ENCODE measurements around the gene CBX1. TPM values are rescaled to one million over a fixed set of nuclear protein-coding genes. Genes with fewer than 3 reads are reported as not detected.

The CBX1 gene
- 10 to 100 TPM; 16.9 to 25.4 (median 22.6) TPM for total RNA-seq
- total RNA-seq (2013): 32.3 TPM

- Mint-ChIP-seq H3K27ac (peak within 1 kb of the TSS; percentile 86 to 92), H3K4me1 (peaks cover 31 to 51% of the 10 kb centered on the region in 2 donors), H3K36me3 (no peaks in the 10 kb centered on the region), H3K4me3 (peak within 1 kb of the TSS; percentile 93), H3K27me3 (ENCODE audit: low read depth in 2 of 2) (no peaks in the 10 kb centered on the region), H3K9me3 (no peaks in the 10 kb centered on the region)
- no peaks in the 10 kb centered on the region for H3K27me3 ChIP-seq (ENCODE audit: control insufficient read depth, insufficient read depth, low read length)
- TF ChIP-seq CTCF (IDR thresholded peaks at IDR 0.05): no peak
- H3K4me1 ChIP-seq (ENCODE audit: control insufficient read depth, insufficient read depth, low read length): peaks cover 40% of the 10 kb centered on the region
- under 1% methylated on average over 79 of the region's 79 CpGs for WGBS (ENCODE audit: insufficient coverage)
- DNase-seq (peak; percentile 86 to 96), ATAC-seq (peak; percentile 92 to 98 (median 94))
- peaks cover 7% of the 10 kb centered on the region for H3K9me3 ChIP-seq (ENCODE audit: control insufficient read depth, insufficient read depth, low read length)
- intact Hi-C loops (cut with micrococcal nuclease): loop anchor here (2.0 to 10.0 kb wide), 2 partner anchors 52 to 156 kb away; partner anchors contain the start of genes NFE2L1 and PNPO
- peak within 1 kb of the TSS; percentile 83 for H3K4me3 ChIP-seq (ENCODE audit: low read length)
- H3K36me3 ChIP-seq (ENCODE audit: control insufficient read depth, insufficient read depth, low read length): no peaks in the 10 kb centered on the region
- peak within 1 kb of the TSS; percentile 59 for H3K27ac ChIP-seq (ENCODE audit: low read length)
These were observed at the start of gene CBX1 for GRCh38 chr17:48101012-48101720. Gene CBX1 (minus strand): TSS chr17:48101478. CDS start chr17:48077004, 24,474 bp downstream.

- H3K4me1 ChIP-seq (ENCODE audit: control insufficient read depth, insufficient read depth, low read length): no peaks in the 10 kb centered on the region
- H3K4me3 Mint-ChIP-seq: no peak overlapping the region
- 95% methylated on average over 11 of the region's 11 CpGs for WGBS (ENCODE audit: insufficient coverage)
- no peaks in the 10 kb centered on the region for H3K9me3 Mint-ChIP-seq
- H3K27ac Mint-ChIP-seq: peak overlapping the region in 1 of 2 donors; percentile 49
- no peaks in the 10 kb centered on the region for H3K27me3 ChIP-seq (ENCODE audit: control insufficient read depth, insufficient read depth, low read length)
- H3K4me1 Mint-ChIP-seq: peaks cover 5 to 9% of the 10 kb centered on the region in 2 donors
- H3K27ac ChIP-seq (ENCODE audit: low read length): no peak overlapping the region
- H3K36me3 Mint-ChIP-seq: no peaks in the 10 kb centered on the region
- ATAC-seq: no peak
- DNase-seq: no peak
- no peaks in the 10 kb centered on the region for H3K9me3 ChIP-seq (ENCODE audit: control insufficient read depth, insufficient read depth, low read length)
- intact Hi-C loops (cut with micrococcal nuclease): loop anchor here (5.0 kb wide), 1 partner anchor 467 kb away; the partner anchor contains the start of gene HOXB8
- peaks cover 29% of the 10 kb centered on the region for H3K36me3 ChIP-seq (ENCODE audit: control insufficient read depth, insufficient read depth, low read length)
- no peak overlapping the region for H3K4me3 ChIP-seq (ENCODE audit: low read length)
- no peaks in the 10 kb centered on the region for H3K27me3 Mint-ChIP-seq (ENCODE audit: low read depth in 2 of 2)
- no peak for TF ChIP-seq CTCF (IDR thresholded peaks at IDR 0.05)
These were observed 49.3 kb upstream of the CBX1 start for GRCh38 chr17:48150597-48151001.

GRCh38 chr17:48149787-48150463 lies 48.6 kb upstream of the CBX1 start:
- DNase-seq (no peak), ATAC-seq (no peak)
- H3K27ac ChIP-seq (ENCODE audit: low read length): no peak overlapping the region
- Mint-ChIP-seq H3K36me3 (no peaks in the 10 kb centered on the region), H3K9me3 (no peaks in the 10 kb centered on the region), H3K4me1 (peaks cover 5 to 10% of the 10 kb centered on the region in 2 donors), H3K27ac (no peak overlapping the region), H3K27me3 (ENCODE audit: low read depth in 2 of 2) (no peaks in the 10 kb centered on the region), H3K4me3 (no peak overlapping the region)
- intact Hi-C loops (cut with micrococcal nuclease): loop anchor here (5.0 kb wide), 1 partner anchor 467 kb away; the partner anchor contains the start of gene HOXB8
- H3K27me3 ChIP-seq (ENCODE audit: control insufficient read depth, insufficient read depth, low read length): no peaks in the 10 kb centered on the region
- H3K9me3 ChIP-seq (ENCODE audit: control insufficient read depth, insufficient read depth, low read length): no peaks in the 10 kb centered on the region
- peaks cover 35% of the 10 kb centered on the region for H3K36me3 ChIP-seq (ENCODE audit: control insufficient read depth, insufficient read depth, low read length)
- 94% methylated on average over 2 of the region's 4 CpGs for WGBS (ENCODE audit: insufficient coverage)
- no peaks in the 10 kb centered on the region for H3K4me1 ChIP-seq (ENCODE audit: control insufficient read depth, insufficient read depth, low read length)
- TF ChIP-seq CTCF (IDR thresholded peaks at IDR 0.05): no peak
- H3K4me3 ChIP-seq (ENCODE audit: low read length): no peak overlapping the region

All from natural killer cell (primary cell).